Astrocyte of the spinal cord (primary cell): Measurements from ENCODE around the gene FSTL5.
A peak's percentile ranks its signal among the peaks of the same experiment; 100 is the strongest.

ENCODE experiments used
- DNase-seq: peaks from one replicate; pipeline ENCODE4 v3.0.0; 2011; ENCODE audit warnings: low read depth, low spot score
- H3K4me3 ChIP-seq: 2 replicates; pipeline ENCODE4 v1.5.1; 2011; ENCODE audit warnings: low read depth, mild to moderate bottlenecking, low read length, moderate library complexity
- in situ Hi-C: cut with HindIII; loops from 2 replicates; pipeline ENCODE4 v1.10.0; 2017; ENCODE audit warnings: low sequenced_read_pairs
- TF ChIP-seq, protein P1 (sequence below): IDR thresholded peaks from 2 replicates; pipeline ENCODE4 v1.5.1; 2012; ENCODE audit warnings: low read depth, mild to moderate bottlenecking, low read length, inconsistent platforms

Gene FSTL5

DNA sequence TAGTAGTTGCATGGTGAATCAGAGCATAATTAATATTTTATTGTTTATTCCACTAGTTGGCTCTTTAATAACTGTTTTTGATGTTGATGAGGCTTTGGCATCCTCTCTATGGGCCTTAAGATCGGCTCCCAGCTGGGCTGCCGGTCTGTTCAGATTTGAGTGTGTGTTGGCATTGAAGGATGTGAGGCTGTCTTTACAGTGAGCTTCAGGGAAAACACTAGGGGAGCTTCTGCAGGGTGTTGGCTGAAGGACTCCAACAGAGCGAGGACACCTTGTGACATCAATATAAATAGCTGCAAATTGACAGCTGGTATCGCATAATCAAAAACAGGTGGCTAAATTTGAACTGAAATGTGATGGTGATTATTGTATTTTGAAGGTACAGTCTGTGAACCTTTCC lies 322.0 kb downstream of the FSTL5 start:
- in situ Hi-C loops, result no loop called here
- no peak for DNase-seq
- TF ChIP-seq, protein P1, sequence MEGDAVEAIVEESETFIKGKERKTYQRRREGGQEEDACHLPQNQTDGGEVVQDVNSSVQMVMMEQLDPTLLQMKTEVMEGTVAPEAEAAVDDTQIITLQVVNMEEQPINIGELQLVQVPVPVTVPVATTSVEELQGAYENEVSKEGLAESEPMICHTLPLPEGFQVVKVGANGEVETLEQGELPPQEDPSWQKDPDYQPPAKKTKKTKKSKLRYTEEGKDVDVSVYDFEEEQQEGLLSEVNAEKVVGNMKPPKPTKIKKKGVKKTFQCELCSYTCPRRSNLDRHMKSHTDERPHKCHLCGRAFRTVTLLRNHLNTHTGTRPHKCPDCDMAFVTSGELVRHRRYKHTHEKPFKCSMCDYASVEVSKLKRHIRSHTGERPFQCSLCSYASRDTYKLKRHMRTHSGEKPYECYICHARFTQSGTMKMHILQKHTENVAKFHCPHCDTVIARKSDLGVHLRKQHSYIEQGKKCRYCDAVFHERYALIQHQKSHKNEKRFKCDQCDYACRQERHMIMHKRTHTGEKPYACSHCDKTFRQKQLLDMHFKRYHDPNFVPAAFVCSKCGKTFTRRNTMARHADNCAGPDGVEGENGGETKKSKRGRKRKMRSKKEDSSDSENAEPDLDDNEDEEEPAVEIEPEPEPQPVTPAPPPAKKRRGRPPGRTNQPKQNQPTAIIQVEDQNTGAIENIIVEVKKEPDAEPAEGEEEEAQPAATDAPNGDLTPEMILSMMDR, result no peak
- no peak overlapping the region for H3K4me3 ChIP-seq

DNA sequence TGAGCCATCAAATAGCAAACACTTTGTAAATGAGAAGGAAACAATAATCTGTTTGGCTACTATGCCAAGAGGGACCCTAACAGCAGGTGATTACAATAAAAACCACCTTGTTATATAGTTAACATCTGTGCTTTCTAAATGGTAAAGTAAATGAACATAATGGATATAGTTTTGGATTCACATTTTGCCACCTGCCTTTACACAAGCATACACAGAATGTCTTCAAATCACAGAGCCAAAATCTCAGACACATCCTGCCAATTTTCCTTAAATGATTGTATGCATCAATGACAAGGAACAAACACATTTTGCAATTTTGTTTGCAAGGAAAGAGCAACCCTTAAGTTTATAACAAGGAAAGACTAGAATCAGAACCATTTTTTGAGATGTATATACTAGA lies 334.2 kb downstream of the FSTL5 start:
- TF ChIP-seq, protein P1, result no peak
- H3K4me3 ChIP-seq, result no peak overlapping the region
- no peak for DNase-seq
- in situ Hi-C loops, result no loop called here

- in situ Hi-C loops, result no loop called here
- DNase-seq, result peak; percentile 31
- TF ChIP-seq, protein P1, result no peak
- no peak overlapping the region for H3K4me3 ChIP-seq
Measured at GRCh38 chr4:161828061-161828460, 335.7 kb downstream of the FSTL5 start.

DNA sequence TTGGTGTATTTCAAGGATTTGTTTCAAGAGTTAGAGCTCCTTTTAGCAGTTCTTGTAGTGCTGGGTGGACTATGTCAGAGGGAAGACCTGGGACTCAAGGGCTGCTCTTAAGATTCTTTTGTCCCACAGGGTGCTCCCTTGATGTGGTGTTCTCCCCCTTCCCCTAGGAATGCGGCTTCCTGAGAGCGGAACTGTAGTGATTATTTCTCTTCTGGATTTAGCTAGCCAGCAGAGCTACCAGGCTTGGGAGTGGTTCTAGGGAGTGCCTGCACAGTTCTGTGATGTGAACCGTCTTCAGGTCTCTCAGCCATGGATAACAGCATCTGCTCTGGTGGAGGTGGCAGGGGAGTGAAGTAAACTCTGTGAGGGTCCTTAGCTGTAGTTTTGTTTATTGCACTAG lies 336.8 kb downstream of the FSTL5 start:
- TF ChIP-seq, protein P1, result no peak
- no peak for DNase-seq
- H3K4me3 ChIP-seq, result no peak overlapping the region
- in situ Hi-C loops, result no loop called here

GRCh38 chr4:161823450-161823849 lies 340.4 kb downstream of the FSTL5 start:
- TF ChIP-seq, protein P1, result no peak
- no peak overlapping the region for H3K4me3 ChIP-seq
- DNase-seq, result no peak
- in situ Hi-C loops, result no loop called here

GRCh38 chr4:161822174-161822573 lies 341.6 kb downstream of the FSTL5 start:
- no peak for DNase-seq
- no peak overlapping the region for H3K4me3 ChIP-seq
- in situ Hi-C loops, result no loop called here
- TF ChIP-seq, protein P1, result no peak

GRCh38 chr4:161817914-161818313 lies 345.9 kb downstream of the FSTL5 start:
- DNase-seq, result no peak
- H3K4me3 ChIP-seq, result no peak overlapping the region
- TF ChIP-seq, protein P1, result no peak
- in situ Hi-C loops, result no loop called here
